HepG2 (cell line): ENCODE data around the gene ISLR. TPM values are rescaled to one million over a fixed set of nuclear protein-coding genes. Genes with fewer than 3 reads are reported as not detected.

ENCODE experiments used
- ETV5 ChIP-seq: IDR thresholded peaks from 2 replicates; pipeline ENCODE4 v1.6.1; 2018; ENCODE audit warnings: missing biosample characterization, missing genetic modification reagents, inconsistent platforms, borderline replicate concordance
- GABPB1 ChIP-seq: IDR thresholded peaks from 2 replicates; pipeline ENCODE4 v1.6.1; 2016; ENCODE audit warnings: mild to moderate bottlenecking, missing genetic modification reagents, moderate library complexity, missing compliant biosample characterization
- GATAD1 ChIP-seq: IDR thresholded peaks from 2 replicates; pipeline ENCODE4 v1.6.1; 2016; ENCODE audit warnings: missing genetic modification reagents, missing compliant biosample characterization
- HNRNPK ChIP-seq: fragments of 200-400 bp; formaldehyde crosslinking; IDR thresholded peaks from 2 replicates; pipeline ENCODE4 v1.6.1; 2018; ENCODE audit warnings: low read length, low read depth, moderate library complexity, mild to moderate bottlenecking; ENCODE audit not compliant: poor library complexity, severe bottlenecking
- KAT2B ChIP-seq: fragments of 150-350 bp; IDR thresholded peaks from 2 replicates; pipeline ENCODE4 v1.6.1; 2014; ENCODE audit warnings: low read depth, low read length, borderline replicate concordance
- KLF12 ChIP-seq: sonication (generic); formaldehyde crosslinking; IDR thresholded peaks from 2 replicates; pipeline ENCODE4 v1.4.0; 2020; ENCODE audit warnings: missing genetic modification reagents, borderline replicate concordance
- PLRG1 ChIP-seq: fragments of 450-650 bp; conservative IDR thresholded peaks from 2 replicates; pipeline ENCODE4 v1.6.1; 2016
- SAFB2 ChIP-seq: sonication (generic); formaldehyde crosslinking; IDR thresholded peaks from 2 replicates; pipeline ENCODE4 v1.5.1; 2020; ENCODE audit warnings: missing genetic modification reagents, low read depth, mild to moderate bottlenecking, borderline replicate concordance
- SETDB1 ChIP-seq: sonication (generic); formaldehyde crosslinking; IDR thresholded peaks from 2 replicates; pipeline ENCODE4 v1.5.1; 2020; ENCODE audit warnings: missing genetic modification reagents, mild to moderate bottlenecking, borderline replicate concordance
- SP1 ChIP-seq, 2 experiments: fragments of 450-650 bp in 1 of 2; sonication (generic) in 1 of 2; formaldehyde crosslinking in 1 of 2; IDR thresholded peaks; 2 replicates each; pipeline versions ENCODE4 v1.4.0 to v1.6.1; 2016 to 2020; ENCODE audit warnings: missing genetic modification reagents in 1 of 2
- TCF12 ChIP-seq, 2 experiments: fragments of 450-650 bp in 1 of 2; sonication (generic) in 1 of 2; formaldehyde crosslinking in 1 of 2; IDR thresholded peaks; 2 replicates each; pipeline versions ENCODE4 v1.6.1 to v1.8.0; 2017 to 2022; ENCODE audit warnings: antibody characterized with exemption in 1 of 2, mild to moderate bottlenecking in 1 of 2, missing genetic modification reagents in 1 of 2, moderate library complexity in 1 of 2
- TSC22D2 ChIP-seq: sonication (generic); formaldehyde crosslinking; IDR thresholded peaks from 2 replicates; pipeline ENCODE4 v1.5.1; 2020; ENCODE audit warnings: missing genetic modification reagents, mild to moderate bottlenecking, borderline replicate concordance
- U2AF1 ChIP-seq: fragments of 200-400 bp; formaldehyde crosslinking; optimal IDR thresholded peaks from 2 replicates; pipeline ENCODE3; 2017; ENCODE audit warnings: mild to moderate bottlenecking, low read depth, low read length
- ZNF101 ChIP-seq: sonication (generic); formaldehyde crosslinking; IDR thresholded peaks from 2 replicates; pipeline ENCODE4 v1.4.0; 2020; ENCODE audit warnings: mild to moderate bottlenecking, low read depth, missing genetic modification reagents, borderline replicate concordance
- ZNF501 ChIP-seq: sonication (generic); formaldehyde crosslinking; IDR thresholded peaks from 2 replicates; pipeline ENCODE4 v1.5.1; 2020; ENCODE audit warnings: mild to moderate bottlenecking, moderate library complexity, missing genetic modification reagents
- ZNF674 ChIP-seq: sonication (generic); formaldehyde crosslinking; IDR thresholded peaks from 2 replicates; pipeline ENCODE4 v1.5.0; 2020; ENCODE audit warnings: low read depth, mild to moderate bottlenecking, missing genetic modification reagents
- ZNF7 ChIP-seq: IDR thresholded peaks from 2 replicates; pipeline ENCODE4 v1.6.1; 2016; ENCODE audit warnings: missing biosample characterization, missing genetic modification reagents
- polyA plus RNA-seq, 8 experiments: library from polyadenylated mRNA; depleted of rRNA in 3 of 8; stranded (reverse) in 7 of 8; unstranded in 1 of 8; fragments of >200 nt; fragmentation: Illumina TruSeq in 4 of 8; extraction: Trizol in 4 of 8; gene quantifications; 2 replicates each; pipeline versions ENCODE4 v1.2.1 to v1.2.3, GENCODE V29; 2011 to 2016; ENCODE audit warnings: low read depth in 4 of 8, missing spikeins in 1 of 8, mixed read lengths in 1 of 8; ENCODE audit not compliant: insufficient read depth in 1 of 8
- total RNA-seq, 5 experiments: library from RNA; depleted of rRNA; stranded (reverse); fragments of >200 nt; fragmentation: Illumina TruSeq; extraction: Trizol; gene quantifications; 2 replicates each; pipeline ENCODE4 v1.2.3, GENCODE V29; 2016; ENCODE audit warnings: low read depth in 1 of 5
- TF ChIP-seq, protein P1 (sequence below), 2 experiments: sonication (generic) in 1 of 2; formaldehyde crosslinking in 1 of 2; IDR thresholded peaks; 2 replicates each; pipeline versions ENCODE4 v1.5.1 to v1.6.1; 2011 to 2020; ENCODE audit warnings: borderline replicate concordance in 1 of 2, low read depth in 1 of 2, low read length in 1 of 2, mild to moderate bottlenecking in 1 of 2, missing genetic modification reagents in 1 of 2, moderate library complexity in 1 of 2
- TF ChIP-seq, protein P2 (sequence below): sonication (generic); formaldehyde crosslinking; IDR thresholded peaks from 2 replicates; pipeline ENCODE4 v1.4.0; 2020; ENCODE audit warnings: missing genetic modification reagents
- TF ChIP-seq, protein P3 (sequence below): IDR thresholded peaks from 2 replicates; pipeline ENCODE4 v1.6.1; 2016; ENCODE audit warnings: missing compliant biosample characterization, missing genetic modification reagents, borderline replicate concordance
- TF ChIP-seq, protein P4 (sequence below): sonication (generic); formaldehyde crosslinking; IDR thresholded peaks from 2 replicates; pipeline ENCODE4 v1.8.0; 2022; ENCODE audit warnings: missing genetic modification reagents, mild to moderate bottlenecking, borderline replicate concordance

The ISLR gene
- total and polyA plus RNA-seq, 2 of the 13 experiments (the other 11 are each of a cell fraction or from before 2014, with no cell fraction given) = not detected

DNA sequence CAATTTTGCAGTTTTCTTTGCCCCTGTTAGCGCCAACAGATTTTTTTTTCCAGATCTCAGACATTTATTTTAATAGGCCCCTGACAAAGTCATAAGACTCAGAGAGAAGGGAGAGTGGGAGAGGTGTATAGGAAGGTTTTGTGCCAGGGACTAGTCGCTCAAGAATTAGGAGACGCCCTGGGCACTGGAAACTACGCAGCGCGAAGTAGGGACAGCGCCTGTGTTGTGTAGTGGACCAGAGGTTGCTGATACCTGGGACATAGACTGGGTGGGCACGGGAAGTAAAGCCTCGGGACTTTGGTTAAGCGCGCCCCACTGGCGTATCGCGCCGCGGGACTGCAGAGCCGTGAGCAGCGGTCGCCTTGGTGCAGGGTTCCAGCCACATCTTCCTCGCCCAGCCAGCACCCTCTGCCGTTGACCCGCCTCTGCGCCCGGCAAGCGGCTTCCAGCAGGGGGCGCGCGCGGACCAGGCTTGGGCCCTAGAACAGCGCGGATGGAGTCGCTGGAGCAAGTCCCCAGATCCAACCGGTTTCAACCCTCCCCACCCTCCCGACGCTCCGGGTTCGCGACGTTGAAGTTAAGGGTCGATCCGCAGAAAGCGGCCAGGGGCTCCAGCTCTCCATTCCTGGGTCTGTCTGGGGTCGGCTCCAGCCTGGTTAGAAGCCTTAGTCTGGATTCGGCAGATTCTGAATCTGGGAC, 46.1 kb upstream of the ISLR start (continued):
- TF ChIP-seq, protein P1, sequence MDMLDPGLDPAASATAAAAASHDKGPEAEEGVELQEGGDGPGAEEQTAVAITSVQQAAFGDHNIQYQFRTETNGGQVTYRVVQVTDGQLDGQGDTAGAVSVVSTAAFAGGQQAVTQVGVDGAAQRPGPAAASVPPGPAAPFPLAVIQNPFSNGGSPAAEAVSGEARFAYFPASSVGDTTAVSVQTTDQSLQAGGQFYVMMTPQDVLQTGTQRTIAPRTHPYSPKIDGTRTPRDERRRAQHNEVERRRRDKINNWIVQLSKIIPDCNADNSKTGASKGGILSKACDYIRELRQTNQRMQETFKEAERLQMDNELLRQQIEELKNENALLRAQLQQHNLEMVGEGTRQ (IDR thresholded peaks at IDR 0.05; ENCODE audit: low read depth, low read length) = no peak
- TF ChIP-seq, protein P1 (CRISPR knock-in tag; IDR thresholded peaks at IDR 0.05; ENCODE audit: borderline replicate concordance) = no peak
- TF ChIP-seq SAFB2 (CRISPR knock-in tag) = no peak
- no peak for TF ChIP-seq PLRG1
- TF ChIP-seq, protein P2, sequence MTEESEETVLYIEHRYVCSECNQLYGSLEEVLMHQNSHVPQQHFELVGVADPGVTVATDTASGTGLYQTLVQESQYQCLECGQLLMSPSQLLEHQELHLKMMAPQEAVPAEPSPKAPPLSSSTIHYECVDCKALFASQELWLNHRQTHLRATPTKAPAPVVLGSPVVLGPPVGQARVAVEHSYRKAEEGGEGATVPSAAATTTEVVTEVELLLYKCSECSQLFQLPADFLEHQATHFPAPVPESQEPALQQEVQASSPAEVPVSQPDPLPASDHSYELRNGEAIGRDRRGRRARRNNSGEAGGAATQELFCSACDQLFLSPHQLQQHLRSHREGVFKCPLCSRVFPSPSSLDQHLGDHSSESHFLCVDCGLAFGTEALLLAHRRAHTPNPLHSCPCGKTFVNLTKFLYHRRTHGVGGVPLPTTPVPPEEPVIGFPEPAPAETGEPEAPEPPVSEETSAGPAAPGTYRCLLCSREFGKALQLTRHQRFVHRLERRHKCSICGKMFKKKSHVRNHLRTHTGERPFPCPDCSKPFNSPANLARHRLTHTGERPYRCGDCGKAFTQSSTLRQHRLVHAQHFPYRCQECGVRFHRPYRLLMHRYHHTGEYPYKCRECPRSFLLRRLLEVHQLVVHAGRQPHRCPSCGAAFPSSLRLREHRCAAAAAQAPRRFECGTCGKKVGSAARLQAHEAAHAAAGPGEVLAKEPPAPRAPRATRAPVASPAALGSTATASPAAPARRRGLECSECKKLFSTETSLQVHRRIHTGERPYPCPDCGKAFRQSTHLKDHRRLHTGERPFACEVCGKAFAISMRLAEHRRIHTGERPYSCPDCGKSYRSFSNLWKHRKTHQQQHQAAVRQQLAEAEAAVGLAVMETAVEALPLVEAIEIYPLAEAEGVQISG (CRISPR knock-in tag) = peak; percentile 28; the same call in 1 of the 2 replicates
- TF ChIP-seq, protein P3, sequence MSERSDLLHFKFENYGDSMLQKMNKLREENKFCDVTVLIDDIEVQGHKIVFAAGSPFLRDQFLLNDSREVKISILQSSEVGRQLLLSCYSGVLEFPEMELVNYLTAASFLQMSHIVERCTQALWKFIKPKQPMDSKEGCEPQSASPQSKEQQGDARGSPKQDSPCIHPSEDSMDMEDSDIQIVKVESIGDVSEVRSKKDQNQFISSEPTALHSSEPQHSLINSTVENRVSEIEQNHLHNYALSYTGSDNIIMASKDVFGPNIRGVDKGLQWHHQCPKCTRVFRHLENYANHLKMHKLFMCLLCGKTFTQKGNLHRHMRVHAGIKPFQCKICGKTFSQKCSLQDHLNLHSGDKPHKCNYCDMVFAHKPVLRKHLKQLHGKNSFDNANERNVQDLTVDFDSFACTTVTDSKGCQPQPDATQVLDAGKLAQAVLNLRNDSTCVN = 0 out of 2 replicates have a peak, but pooled peaks have one; percentile 66
- no peak for TF ChIP-seq ZNF7
- no peak for TF ChIP-seq ETV5 (CRISPR knock-in tag)
- TF ChIP-seq ZNF674 (CRISPR knock-in tag) = no peak
- no peak for TF ChIP-seq SP1 (IDR thresholded peaks at IDR 0.05)
- TF ChIP-seq SP1 (CRISPR knock-in tag; IDR thresholded peaks at IDR 0.05) = no peak
- peak; percentile 51; the same call in 1 of the 2 replicates for TF ChIP-seq TSC22D2 (CRISPR knock-in tag)
- TF ChIP-seq SETDB1 (CRISPR knock-in tag) = no peak
- TF ChIP-seq ZNF101 (CRISPR knock-in tag) = no peak
- TF ChIP-seq, protein P4, sequence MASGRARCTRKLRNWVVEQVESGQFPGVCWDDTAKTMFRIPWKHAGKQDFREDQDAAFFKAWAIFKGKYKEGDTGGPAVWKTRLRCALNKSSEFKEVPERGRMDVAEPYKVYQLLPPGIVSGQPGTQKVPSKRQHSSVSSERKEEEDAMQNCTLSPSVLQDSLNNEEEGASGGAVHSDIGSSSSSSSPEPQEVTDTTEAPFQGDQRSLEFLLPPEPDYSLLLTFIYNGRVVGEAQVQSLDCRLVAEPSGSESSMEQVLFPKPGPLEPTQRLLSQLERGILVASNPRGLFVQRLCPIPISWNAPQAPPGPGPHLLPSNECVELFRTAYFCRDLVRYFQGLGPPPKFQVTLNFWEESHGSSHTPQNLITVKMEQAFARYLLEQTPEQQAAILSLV (CRISPR knock-in tag) = no peak; the same call in 1 of the 2 replicates
- TF ChIP-seq KLF12 (CRISPR knock-in tag) = no peak
- TF ChIP-seq HNRNPK = peak; percentile 61
- no peak for TF ChIP-seq KAT2B
- TF ChIP-seq TCF12 (IDR thresholded peaks at IDR 0.05) = no peak
- no peak for TF ChIP-seq TCF12 (CRISPR knock-in tag; IDR thresholded peaks at IDR 0.05)
- TF ChIP-seq GATAD1 (CRISPR knock-in tag) = 0 out of 2 replicates have a peak, but pooled peaks have one; percentile 22
- TF ChIP-seq GABPB1 = peak; percentile 52
- no peak for TF ChIP-seq U2AF1
- peak; percentile 36; the same call in 1 of the 2 replicates for TF ChIP-seq ZNF501 (CRISPR knock-in tag)
